ENCODE results near the gene UNC5CL.

Gene UNC5CL

GRCh38 chr6:40982917-40983316 lies 56.1 kb downstream of the UNC5CL start:
- no peak overlapping the region for H3K27ac ChIP-seq (ENCODE audit: low read length)
- no peaks in the 10 kb centered on the region for H3K4me1 ChIP-seq (ENCODE audit: control insufficient read depth in 1 of 2, insufficient read depth in 2 of 2, low read length in 2 of 2)
- H3K4me3 ChIP-seq (ENCODE audit: low read depth in 1 of 2, low read length in 2 of 2) = no peak overlapping the region
- no peaks in the 10 kb centered on the region for H3K9me3 ChIP-seq (ENCODE audit: control insufficient read depth in 1 of 2, low read length in 2 of 2)
- no peaks in the 10 kb centered on the region for H3K36me3 ChIP-seq (ENCODE audit: control insufficient read depth in 1 of 2, insufficient read depth in 2 of 2, low read length in 2 of 2)
- H3K27me3 ChIP-seq (ENCODE audit: low read depth, low read length) = peaks cover 3% of the 10 kb centered on the region

- no peak overlapping the region for H3K27ac ChIP-seq (ENCODE audit: low read length)
- H3K27me3 ChIP-seq (ENCODE audit: low read depth, low read length) = peaks cover 3% of the 10 kb centered on the region
- H3K9me3 ChIP-seq (ENCODE audit: control insufficient read depth in 1 of 2, low read length in 2 of 2) = no peaks in the 10 kb centered on the region
- H3K4me1 ChIP-seq (ENCODE audit: control insufficient read depth in 1 of 2, insufficient read depth in 2 of 2, low read length in 2 of 2) = no peaks in the 10 kb centered on the region
- H3K4me3 ChIP-seq (ENCODE audit: low read depth in 1 of 2, low read length in 2 of 2) = no peak overlapping the region
- no peaks in the 10 kb centered on the region for H3K36me3 ChIP-seq (ENCODE audit: control insufficient read depth in 1 of 2, insufficient read depth in 2 of 2, low read length in 2 of 2)
These were observed 60.2 kb downstream of the UNC5CL start for GRCh38 chr6:40978687-40979289.

- no peaks in the 10 kb centered on the region for H3K4me1 ChIP-seq (ENCODE audit: control insufficient read depth in 1 of 2, insufficient read depth in 2 of 2, low read length in 2 of 2)
- H3K4me3 ChIP-seq (ENCODE audit: low read depth in 1 of 2, low read length in 2 of 2) = no peak overlapping the region
These were observed 61.3 kb downstream of the UNC5CL start for GRCh38 chr6:40977695-40978094.

GRCh38 chr6:40977085-40977484 lies 61.9 kb downstream of the UNC5CL start:
- no peak overlapping the region for H3K27ac ChIP-seq (ENCODE audit: low read length)
- no peak overlapping the region for H3K4me3 ChIP-seq (ENCODE audit: low read depth in 1 of 2, low read length in 2 of 2)
- no peaks in the 10 kb centered on the region for H3K4me1 ChIP-seq (ENCODE audit: control insufficient read depth in 1 of 2, insufficient read depth in 2 of 2, low read length in 2 of 2)
- H3K36me3 ChIP-seq (ENCODE audit: control insufficient read depth in 1 of 2, insufficient read depth in 2 of 2, low read length in 2 of 2) = no peaks in the 10 kb centered on the region
- H3K27me3 ChIP-seq (ENCODE audit: low read depth, low read length) = peaks cover 3% of the 10 kb centered on the region
- no peaks in the 10 kb centered on the region for H3K9me3 ChIP-seq (ENCODE audit: control insufficient read depth in 1 of 2, low read length in 2 of 2)

More at GRCh38 chr6:40977695-40978094, 61.3 kb downstream of the UNC5CL start:
- H3K27ac ChIP-seq (ENCODE audit: low read length) = no peak overlapping the region
- peaks cover 3% of the 10 kb centered on the region for H3K27me3 ChIP-seq (ENCODE audit: low read depth, low read length)
- no peaks in the 10 kb centered on the region for H3K9me3 ChIP-seq (ENCODE audit: control insufficient read depth in 1 of 2, low read length in 2 of 2)
- H3K36me3 ChIP-seq (ENCODE audit: control insufficient read depth in 1 of 2, insufficient read depth in 2 of 2, low read length in 2 of 2) = no peaks in the 10 kb centered on the region
